Measurements from ENCODE around the gene GAK. TPM values are rescaled to one million over a fixed set of nuclear protein-coding genes. Genes with fewer than 3 reads are reported as not detected.

GAK gene
- total and polyA plus RNA-seq, 2 of the 13 experiments (the other 11 are each of a cell fraction or from before 2014, with no cell fraction given), result 17.5 to 44.3 TPM

GRCh38 chr4:932713-933070 is 576 bp upstream of the GAK start (continued):
- peak; percentile 58 for TF ChIP-seq ZNF567 (CRISPR knock-in tag; IDR thresholded peaks at IDR 0.05; ENCODE audit: borderline replicate concordance)
- TF ChIP-seq ZNF430 (CRISPR knock-in tag; IDR thresholded peaks at IDR 0.05), result no peak
- no peak for TF ChIP-seq SKIL (CRISPR knock-in tag; IDR thresholded peaks at IDR 0.05; ENCODE audit: borderline replicate concordance)
- TF ChIP-seq KDM4B (CRISPR knock-in tag; IDR thresholded peaks at IDR 0.05), result no peak
- no peak for TF ChIP-seq ZNF883 (CRISPR knock-in tag; IDR thresholded peaks at IDR 0.05; ENCODE audit: not compliant biosample characterization)
- TF ChIP-seq GZF1 (CRISPR knock-in tag; IDR thresholded peaks at IDR 0.05), result peak; percentile 23; the same call in 1 of the 2 replicates
- no peak for TF ChIP-seq IRX3 (CRISPR knock-in tag; IDR thresholded peaks at IDR 0.05; ENCODE audit: borderline replicate concordance, low read depth)
- no peak for TF ChIP-seq KLF11 (CRISPR knock-in tag; IDR thresholded peaks at IDR 0.05)
- no peak for TF ChIP-seq ZBTB3 (CRISPR knock-in tag; IDR thresholded peaks at IDR 0.05; ENCODE audit: borderline replicate concordance, low read depth)
- no peak for TF ChIP-seq ZNF446 (CRISPR knock-in tag; IDR thresholded peaks at IDR 0.05)
- no peak for TF ChIP-seq ZNF24 (IDR thresholded peaks at IDR 0.05)
- no peak for TF ChIP-seq HMG20B (CRISPR knock-in tag; conservative IDR thresholded peaks at IDR 0.05)
- TF ChIP-seq FOXK2 (IDR thresholded peaks at IDR 0.05), result no peak
- no peak for TF ChIP-seq PITX1 (CRISPR knock-in tag; IDR thresholded peaks at IDR 0.05)
- no peak for TF ChIP-seq NBN (conservative IDR thresholded peaks at IDR 0.05)
- TF ChIP-seq ZNF790 (CRISPR knock-in tag; IDR thresholded peaks at IDR 0.05; ENCODE audit: borderline replicate concordance), result 0 out of 2 replicates have a peak, but pooled peaks have one; percentile 2
- TF ChIP-seq ASH2L (IDR thresholded peaks at IDR 0.05; ENCODE audit: insufficient read length, low read depth, low read length), result peak; percentile 13
- TF ChIP-seq ZNF614 (CRISPR knock-in tag; IDR thresholded peaks at IDR 0.05; ENCODE audit: borderline replicate concordance), result no peak
- no peak for TF ChIP-seq ZNF704 (CRISPR knock-in tag; IDR thresholded peaks at IDR 0.05; ENCODE audit: borderline replicate concordance)
- no peak for TF ChIP-seq TCF7L2 (IDR thresholded peaks at IDR 0.05; ENCODE audit: low read depth, low read length)
- TF ChIP-seq SIN3A (IDR thresholded peaks at IDR 0.05; ENCODE audit: borderline replicate concordance, low read depth, low read length), result 0 out of 2 replicates have a peak, but pooled peaks have one; percentile 10
- TF ChIP-seq ZBTB44 (CRISPR knock-in tag; IDR thresholded peaks at IDR 0.05), result no peak
- peak; percentile 6; the same call in 1 of the 2 replicates for TF ChIP-seq TGIF2 (CRISPR knock-in tag; IDR thresholded peaks at IDR 0.05)
- no peak for TF ChIP-seq GPBP1L1 (CRISPR knock-in tag; IDR thresholded peaks at IDR 0.05)
- no peak for TF ChIP-seq FOXC1 (CRISPR knock-in tag; IDR thresholded peaks at IDR 0.05; ENCODE audit: borderline replicate concordance)
- no peak for TF ChIP-seq SMAD1 (CRISPR knock-in tag; IDR thresholded peaks at IDR 0.05; ENCODE audit: borderline replicate concordance, low read depth)
- TF ChIP-seq STAG1 (CRISPR knock-in tag; IDR thresholded peaks at IDR 0.05), result peak; percentile 70
